Keratinocyte (primary cell): ENCODE results near the gene BBS1.

ENCODE experiments used
- EZH2 ChIP-seq: IDR thresholded peaks from one replicate; pipeline ENCODE4 v1.6.1; 2012; ENCODE audit warnings: inconsistent platforms, mild to moderate bottlenecking, low read length, moderate library complexity
- TF ChIP-seq, protein P1 (sequence below), 3 experiments: IDR thresholded peaks in 1 of 3; conservative IDR thresholded peaks in 1 of 3; optimal IDR thresholded peaks in 1 of 3; 2 replicates in 2 of 3; 3 replicates in 1 of 3; pipeline versions ENCODE3 to v1.5.1; 2011; ENCODE audit warnings: low read length in 3 of 3, mild to moderate bottlenecking in 3 of 3, moderate library complexity in 2 of 3, control low read depth in 1 of 3, inconsistent platforms in 1 of 3; ENCODE audit not compliant: insufficient read depth in 2 of 3; ENCODE audit errors: extremely low read depth in 1 of 3

DNA sequence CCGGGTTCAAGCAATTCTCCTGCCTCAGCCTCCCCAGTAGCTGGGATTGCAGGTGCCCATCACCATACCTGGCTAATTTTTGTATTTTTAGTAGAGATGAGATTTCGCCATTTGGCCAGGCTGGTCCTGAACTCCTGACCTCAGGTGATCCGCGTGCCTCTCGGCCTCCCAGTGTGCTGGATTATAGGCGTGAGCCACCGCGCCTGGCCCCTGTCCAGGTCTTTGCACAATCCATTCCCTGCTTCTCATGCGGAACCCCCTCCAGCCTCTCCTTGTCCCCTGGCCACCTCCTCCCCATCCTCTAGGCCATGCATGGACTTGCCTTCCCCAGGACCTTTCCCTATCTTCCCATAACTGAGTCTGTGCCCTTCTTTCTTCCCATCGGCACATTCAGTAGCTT is 21.5 kb upstream of the BBS1 start:
- TF ChIP-seq, protein P1, sequence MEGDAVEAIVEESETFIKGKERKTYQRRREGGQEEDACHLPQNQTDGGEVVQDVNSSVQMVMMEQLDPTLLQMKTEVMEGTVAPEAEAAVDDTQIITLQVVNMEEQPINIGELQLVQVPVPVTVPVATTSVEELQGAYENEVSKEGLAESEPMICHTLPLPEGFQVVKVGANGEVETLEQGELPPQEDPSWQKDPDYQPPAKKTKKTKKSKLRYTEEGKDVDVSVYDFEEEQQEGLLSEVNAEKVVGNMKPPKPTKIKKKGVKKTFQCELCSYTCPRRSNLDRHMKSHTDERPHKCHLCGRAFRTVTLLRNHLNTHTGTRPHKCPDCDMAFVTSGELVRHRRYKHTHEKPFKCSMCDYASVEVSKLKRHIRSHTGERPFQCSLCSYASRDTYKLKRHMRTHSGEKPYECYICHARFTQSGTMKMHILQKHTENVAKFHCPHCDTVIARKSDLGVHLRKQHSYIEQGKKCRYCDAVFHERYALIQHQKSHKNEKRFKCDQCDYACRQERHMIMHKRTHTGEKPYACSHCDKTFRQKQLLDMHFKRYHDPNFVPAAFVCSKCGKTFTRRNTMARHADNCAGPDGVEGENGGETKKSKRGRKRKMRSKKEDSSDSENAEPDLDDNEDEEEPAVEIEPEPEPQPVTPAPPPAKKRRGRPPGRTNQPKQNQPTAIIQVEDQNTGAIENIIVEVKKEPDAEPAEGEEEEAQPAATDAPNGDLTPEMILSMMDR (optimal IDR thresholded peaks at IDR 0.05 in 1 of 3, IDR thresholded peaks at IDR 0.05 in 1 of 3, conservative IDR thresholded peaks at IDR 0.05 in 1 of 3; ENCODE audit: extremely low read depth in 1 of 3, insufficient read depth in 2 of 3, low read length in 3 of 3) = no peak
- no peak for TF ChIP-seq EZH2
